Astrocyte (in vitro differentiated cells and primary cell): ENCODE results near the gene CBLN2. TPM values are rescaled to one million over a fixed set of nuclear protein-coding genes. Genes with fewer than 3 reads are reported as not detected.

Experiments used
- DNase-seq: peaks from one replicate; pipeline ENCODE4 v3.0.0-alpha.2; 2010; ENCODE audit warnings: low read depth
- FAIRE-seq: peaks from 2 replicates; lab custom pipeline; 2011; peaks lifted over from hg19 to GRCh38; lab: Jason Lieb, UNC
- H2AFZ ChIP-seq: 2 replicates; pipeline ENCODE4 v1.6.0; 2012; ENCODE audit warnings: low read depth, low read length, inconsistent platforms
- H3K27ac ChIP-seq: 2 replicates; pipeline ENCODE4 v1.5.1; 2011; ENCODE audit warnings: low read depth, low read length, inconsistent platforms
- H3K27me3 ChIP-seq: 2 replicates; pipeline ENCODE4 v1.6.0; 2011; ENCODE audit warnings: low read length, inconsistent platforms; ENCODE audit not compliant: insufficient read depth
- H3K36me3 ChIP-seq: 2 replicates; pipeline ENCODE4 v1.5.1; 2011; ENCODE audit warnings: low read length, inconsistent platforms; ENCODE audit not compliant: insufficient read depth
- H3K4me1 ChIP-seq: 2 replicates; pipeline ENCODE4 v1.5.1; 2011; ENCODE audit warnings: low read length, inconsistent platforms; ENCODE audit not compliant: insufficient read depth
- H3K4me2 ChIP-seq: 2 replicates; pipeline ENCODE4 v1.6.0; 2012; ENCODE audit warnings: low read length, inconsistent platforms
- H3K4me3 ChIP-seq: 2 replicates; pipeline ENCODE4 v1.5.1; 2011; ENCODE audit warnings: low read depth, mild to moderate bottlenecking, low read length, inconsistent platforms; ENCODE audit not compliant: insufficient read depth
- H3K79me2 ChIP-seq: 2 replicates; pipeline ENCODE4 v1.6.0; 2012; ENCODE audit warnings: mild to moderate bottlenecking, low read length, inconsistent platforms; ENCODE audit not compliant: insufficient read depth
- H3K9ac ChIP-seq: 2 replicates; pipeline ENCODE4 v1.6.0; 2012; ENCODE audit warnings: mild to moderate bottlenecking, low read length, inconsistent platforms
- H3K9me3 ChIP-seq: 2 replicates; pipeline ENCODE4 v1.5.1; 2012; ENCODE audit warnings: low read depth, mild to moderate bottlenecking, low read length, inconsistent platforms; ENCODE audit not compliant: insufficient read depth
- H4K20me1 ChIP-seq: 2 replicates; pipeline ENCODE4 v1.6.0; 2012; ENCODE audit warnings: low read length, inconsistent platforms; ENCODE audit not compliant: insufficient read depth
- H3K27ac Mint-ChIP-seq: one replicate; pipeline ENCODE4 v1.8.0; 2021; ENCODE audit warnings: mild to moderate bottlenecking, mixed read lengths; ENCODE audit not compliant: unreplicated experiment
- H3K27me3 Mint-ChIP-seq: one replicate; pipeline ENCODE4 v1.8.0; 2021; ENCODE audit warnings: low read depth, mixed read lengths; ENCODE audit not compliant: unreplicated experiment
- H3K36me3 Mint-ChIP-seq: one replicate; pipeline ENCODE4 v1.8.0; 2021; ENCODE audit warnings: low read depth, mixed read lengths; ENCODE audit not compliant: unreplicated experiment
- H3K4me1 Mint-ChIP-seq: one replicate; pipeline ENCODE4 v1.8.0; 2021; ENCODE audit warnings: low read depth, mixed read lengths; ENCODE audit not compliant: unreplicated experiment
- H3K4me3 Mint-ChIP-seq: one replicate; pipeline ENCODE4 v1.8.0; 2021; ENCODE audit warnings: mild to moderate bottlenecking, moderate library complexity, mixed read lengths; ENCODE audit not compliant: unreplicated experiment
- H3K9me3 Mint-ChIP-seq: one replicate; pipeline ENCODE4 v1.8.0; 2021; ENCODE audit warnings: mild to moderate bottlenecking, mixed read lengths; ENCODE audit not compliant: unreplicated experiment
- CTCF ChIP-seq: IDR thresholded peaks from 2 replicates; pipeline ENCODE4 v1.5.1; 2011; ENCODE audit warnings: low read depth, mild to moderate bottlenecking, inconsistent platforms, low read length, moderate library complexity; ENCODE audit not compliant: insufficient read depth
- EZH2 ChIP-seq: IDR thresholded peaks from 2 replicates; pipeline ENCODE4 v1.6.1; 2012; ENCODE audit warnings: mild to moderate bottlenecking, low read length, inconsistent platforms; ENCODE audit not compliant: insufficient read depth
- total RNA-seq: library from RNA; stranded (reverse); gene quantifications from 2 replicates; pipeline ENCODE4 v1.2.1, GENCODE V29; 2021

The CBLN2 gene
- total RNA-seq, 1 donor from 2014 or later, result not detected

- no peak overlapping the region for H3K4me3 ChIP-seq
- Mint-ChIP-seq H3K27me3 (no peaks in the 10 kb centered on the region), H3K9me3 (peaks cover 5% of the 10 kb centered on the region), H3K36me3 (no peaks in the 10 kb centered on the region), H3K4me3 (no peak overlapping the region), H3K27ac (no peak overlapping the region), H3K4me1 (no peaks in the 10 kb centered on the region)
- TF ChIP-seq EZH2 (no peak), CTCF (no peak)
- H3K27ac ChIP-seq, result no peak overlapping the region
- H4K20me1 ChIP-seq, result no peaks in the 10 kb centered on the region
- FAIRE-seq, result no peak
- H3K9ac ChIP-seq, result no peak overlapping the region
- no peaks in the 10 kb centered on the region for H3K9me3 ChIP-seq
- peak overlapping the region; percentile 85 for H3K4me2 ChIP-seq
- H3K79me2 ChIP-seq, result no peaks in the 10 kb centered on the region
- peaks cover 56% of the 10 kb centered on the region for H3K27me3 ChIP-seq
- H2AFZ ChIP-seq, result peak overlapping the region; percentile 60
- H3K4me1 ChIP-seq, result peaks cover 15% of the 10 kb centered on the region
- DNase-seq, result no peak
- no peaks in the 10 kb centered on the region for H3K36me3 ChIP-seq
Observed at GRCh38 chr18:72542984-72543356, 1.2 kb downstream of the CBLN2 start.

- Histone ChIP-seq H2AFZ (peak overlapping the region; percentile 41), H3K27ac (no peak overlapping the region), H3K4me3 (no peak overlapping the region), H4K20me1 (no peaks in the 10 kb centered on the region), H3K27me3 (peaks cover 53% of the 10 kb centered on the region), H3K36me3 (no peaks in the 10 kb centered on the region), H3K4me1 (peaks cover 15% of the 10 kb centered on the region), H3K79me2 (no peaks in the 10 kb centered on the region), H3K4me2 (peak overlapping the region; percentile 85), H3K9me3 (no peaks in the 10 kb centered on the region), H3K9ac (no peak overlapping the region)
- TF ChIP-seq CTCF (no peak), EZH2 (peak; percentile 28)
- H3K27me3 Mint-ChIP-seq, result no peaks in the 10 kb centered on the region
- no peaks in the 10 kb centered on the region for H3K4me1 Mint-ChIP-seq
- H3K27ac Mint-ChIP-seq, result no peak overlapping the region
- no peak for DNase-seq
- no peak overlapping the region for H3K4me3 Mint-ChIP-seq
- H3K36me3 Mint-ChIP-seq, result no peaks in the 10 kb centered on the region
- peaks cover 5% of the 10 kb centered on the region for H3K9me3 Mint-ChIP-seq
- FAIRE-seq, result no peak
Observed at GRCh38 chr18:72542342-72542741, 1.8 kb downstream of the CBLN2 start.

- Histone ChIP-seq H4K20me1 (no peaks in the 10 kb centered on the region), H2AFZ (peak overlapping the region; percentile 41), H3K27ac (no peak overlapping the region), H3K27me3 (peaks cover 53% of the 10 kb centered on the region), H3K79me2 (no peaks in the 10 kb centered on the region), H3K4me1 (peaks cover 15% of the 10 kb centered on the region), H3K9me3 (no peaks in the 10 kb centered on the region), H3K9ac (no peak overlapping the region), H3K36me3 (no peaks in the 10 kb centered on the region), H3K4me2 (peak overlapping the region; percentile 85), H3K4me3 (no peak overlapping the region)
- H3K36me3 Mint-ChIP-seq, result no peaks in the 10 kb centered on the region
- H3K4me1 Mint-ChIP-seq, result no peaks in the 10 kb centered on the region
- TF ChIP-seq EZH2 (peak; percentile 7), CTCF (no peak)
- H3K27me3 Mint-ChIP-seq, result no peaks in the 10 kb centered on the region
- no peak overlapping the region for H3K27ac Mint-ChIP-seq
- no peak for DNase-seq
- no peak for FAIRE-seq
- no peak overlapping the region for H3K4me3 Mint-ChIP-seq
- H3K9me3 Mint-ChIP-seq, result peaks cover 5% of the 10 kb centered on the region
Observed at GRCh38 chr18:72541871-72542332, 2.2 kb downstream of the CBLN2 start.
